GM12878 (cell line): ENCODE measurements around the gene PDE6G. TPM values are rescaled to one million over a fixed set of nuclear protein-coding genes. Genes with fewer than 3 reads are reported as not detected.
A peak's percentile ranks its signal among the peaks of the same experiment; 100 is the strongest.

Experiments used
- BHLHE40 ChIP-seq, 2 experiments: fragments of 450-650 bp in 1 of 2; IDR thresholded peaks; 2 replicates each; pipeline ENCODE4 v1.6.1; 2011 to 2017; ENCODE audit warnings: low read depth in 2 of 2, borderline replicate concordance in 1 of 2, improper control_type of control experiment in 1 of 2, low read length in 1 of 2, mild to moderate bottlenecking in 1 of 2
- CHD4 ChIP-seq: fragments of 200-600 bp; sonication (generic); IDR thresholded peaks from 2 replicates; pipeline ENCODE4 v1.6.1; 2016; ENCODE audit warnings: mild to moderate bottlenecking
- E4F1 ChIP-seq: fragments of 450-650 bp; IDR thresholded peaks from 2 replicates; pipeline ENCODE4 v1.6.1; 2018; ENCODE audit warnings: borderline replicate concordance, mild to moderate bottlenecking; ENCODE audit not compliant: partially characterized antibody
- GATAD2B ChIP-seq: fragments of 450-650 bp; conservative IDR thresholded peaks from 2 replicates; pipeline ENCODE4 v1.6.1; 2017; ENCODE audit warnings: low read depth, mild to moderate bottlenecking, moderate library complexity
- HCFC1 ChIP-seq: fragments of 150-350 bp; IDR thresholded peaks from 2 replicates; pipeline ENCODE4 v1.6.1; 2014; ENCODE audit warnings: low read length
- IKZF1 ChIP-seq: fragments of 450-650 bp; conservative IDR thresholded peaks from 2 replicates; pipeline ENCODE4 v1.6.1; 2017; ENCODE audit warnings: antibody characterized with exemption, mild to moderate bottlenecking
- IKZF2 ChIP-seq, 2 experiments: fragments of 450-650 bp; IDR thresholded peaks; 2 replicates each; pipeline ENCODE4 v1.6.1; 2017; ENCODE audit warnings: mild to moderate bottlenecking in 2 of 2, moderate library complexity in 2 of 2
- IRF3 ChIP-seq: fragments of 450-650 bp; IDR thresholded peaks from 2 replicates; pipeline ENCODE4 v1.6.1; 2014; ENCODE audit warnings: mild to moderate bottlenecking
- MAX ChIP-seq: IDR thresholded peaks from 2 replicates; pipeline ENCODE4 v1.6.1; 2012; ENCODE audit warnings: low read depth, low read length, improper control_type of control experiment
- MEF2B ChIP-seq: fragments of 450-650 bp; IDR thresholded peaks from 2 replicates; pipeline ENCODE4 v1.6.1; 2018; ENCODE audit warnings: mild to moderate bottlenecking, moderate library complexity; ENCODE audit not compliant: partially characterized antibody, poor library complexity, severe bottlenecking
- MTA2 ChIP-seq: fragments of 450-650 bp; IDR thresholded peaks from 2 replicates; pipeline ENCODE4 v1.6.1; 2016; ENCODE audit warnings: low read depth, mild to moderate bottlenecking, moderate library complexity
- NFYB ChIP-seq: IDR thresholded peaks from 2 replicates; pipeline ENCODE4 v1.6.1; 2011; ENCODE audit warnings: low read depth, mild to moderate bottlenecking, low read length, improper control_type of control experiment, moderate library complexity; ENCODE audit not compliant: insufficient read depth
- NR2F1 ChIP-seq: fragments of 450-650 bp; conservative IDR thresholded peaks from 2 replicates; pipeline ENCODE4 v1.6.1; 2017; ENCODE audit warnings: mild to moderate bottlenecking
- NRF1 ChIP-seq: conservative IDR thresholded peaks from 2 replicates; pipeline ENCODE4 v1.6.1; 2011; ENCODE audit warnings: mild to moderate bottlenecking, low read depth, low read length, improper control_type of control experiment
- PAX5 ChIP-seq: IDR thresholded peaks from 2 replicates; pipeline ENCODE4 v1.6.1; 2011; ENCODE audit warnings: low read depth, low read length, borderline replicate concordance
- PBX3 ChIP-seq: IDR thresholded peaks from 2 replicates; pipeline ENCODE4 v1.6.1; 2011; ENCODE audit warnings: mild to moderate bottlenecking, low read depth, low read length, moderate library complexity; ENCODE audit not compliant: insufficient replicate concordance
- POLR2A ChIP-seq: IDR thresholded peaks from 2 replicates; pipeline ENCODE4 v1.6.1; 2011; ENCODE audit warnings: low read depth, mild to moderate bottlenecking, low read length
- POLR2AphosphoS2 ChIP-seq: IDR thresholded peaks from 2 replicates; pipeline ENCODE4 v1.6.1; 2011; ENCODE audit warnings: low read depth, mild to moderate bottlenecking, low read length, improper control_type of control experiment, moderate library complexity
- POU2F2 ChIP-seq: IDR thresholded peaks from 3 replicates; pipeline ENCODE4 v1.6.1; 2011; ENCODE audit warnings: low read depth, mild to moderate bottlenecking, low read length, borderline replicate concordance
- RELA ChIP-seq: fragments of 450-650 bp; IDR thresholded peaks from 2 replicates; pipeline ENCODE4 v1.8.0; 2014; ENCODE audit warnings: borderline replicate concordance; ENCODE audit not compliant: partially characterized antibody
- SIN3A ChIP-seq: IDR thresholded peaks from 2 replicates; pipeline ENCODE4 v1.6.1; 2012; ENCODE audit warnings: low read depth, low read length, improper control_type of control experiment
- SUPT20H ChIP-seq: IDR thresholded peaks from 2 replicates; pipeline ENCODE4 v1.6.1; 2011; ENCODE audit warnings: low read depth, mild to moderate bottlenecking, low read length, moderate library complexity, borderline replicate concordance; ENCODE audit not compliant: control insufficient read depth
- SUZ12 ChIP-seq: fragments of 200-600 bp; sonication (generic); IDR thresholded peaks from one replicate; pipeline ENCODE4 v1.6.1; 2018; ENCODE audit warnings: antibody characterized with exemption, mild to moderate bottlenecking; ENCODE audit not compliant: unreplicated experiment
- TAF1 ChIP-seq: IDR thresholded peaks from 2 replicates; pipeline ENCODE4 v1.6.1; 2011; ENCODE audit warnings: mild to moderate bottlenecking, low read depth, low read length, borderline replicate concordance
- YY1 ChIP-seq: IDR thresholded peaks from 2 replicates; pipeline ENCODE4 v1.6.1; 2011; ENCODE audit warnings: low read depth, mild to moderate bottlenecking, low read length
- polyA plus RNA-seq, 11 experiments: library from polyadenylated mRNA; depleted of rRNA in 4 of 11; unstranded in 6 of 11; stranded (reverse) in 5 of 11; fragments of >200 nt; fragmentation: Nextera tagmentation in 4 of 11; fragmentation: Illumina TruSeq in 1 of 11; extraction: Ambion mirVana in 4 of 11; extraction: Trizol in 1 of 11; gene quantifications; 1 replicate in 1 of 11; 2 replicates in 10 of 11; pipeline versions ENCODE4 v1.2.1 to v1.2.3, GENCODE V29; 2011 to 2016; ENCODE audit warnings: inconsistent platforms in 2 of 11, missing spikeins in 2 of 11, low read depth in 1 of 11
- total RNA-seq, 4 experiments: library from RNA; depleted of rRNA in 3 of 4; stranded (reverse); fragments of >200 nt in 3 of 4; fragmentation: Illumina TruSeq in 1 of 4; extraction: Trizol in 1 of 4; gene quantifications; 2 replicates each; pipeline versions ENCODE4 v1.2.1 to v1.2.3, GENCODE V29; 2013 to 2021

The PDE6G gene
- total and polyA plus RNA-seq, 10 of the 15 experiments (the other 5 are each of a cell fraction or from before 2014, with no cell fraction given) = 0.55 to 12.1 (median 4.3) TPM

GRCh38 chr17:81683584-81684441, 27.5 kb upstream of the PDE6G start, which contains the start of the genes ARL16 and HGS (continued):
- TF ChIP-seq SUZ12 (no peak), NRF1 (peak; percentile 67), GATAD2B (peak; percentile 88), IRF3 (peak; percentile 91), IKZF2 (IDR thresholded peaks at IDR 0.05) (peak; percentile 57 to 64; a peak in 2 of 4 replicates), NFYB (peak; percentile 96), IKZF1 (peak; percentile 85), PAX5 (no peak), CHD4 (no peak), MAX (peak; percentile 63; the same call in 1 of the 2 replicates), SUPT20H (no peak), MTA2 (no peak), SIN3A (peak; percentile 89; the same call in 1 of the 2 replicates), PBX3 (peak; percentile 61), TAF1 (peak; percentile 62; the same call in 1 of the 2 replicates), HCFC1 (peak; percentile 65), NR2F1 (peak; percentile 68), YY1 (peak; percentile 52), MEF2B (peak; percentile 15), POU2F2 (peak; percentile 44; the same call in 1 of the 3 replicates), RELA (peak; percentile 35), POLR2AphosphoS2 (peak; percentile 67; the same call in 1 of the 2 replicates), E4F1 (peak; percentile 93), BHLHE40 (IDR thresholded peaks at IDR 0.05; ENCODE audit: borderline replicate concordance in 1 of 2, low read depth in 2 of 2, low read length in 1 of 2) (no peak; a peak in 1 of 4 replicates), POLR2A (peak; percentile 88)
